ENCODE measurements around the gene RASGRP1. TPM values are rescaled to one million over a fixed set of nuclear protein-coding genes. Genes with fewer than 3 reads are reported as not detected.
"Not testable (repeated sequence)": the region's sequence is repeated elsewhere in the genome, so short reads cannot be mapped to it uniquely, and the experiment has no call there.

The RASGRP1 gene
- polyA plus RNA-seq, 1 of the 3 experiments (the other 2 are of a cell fraction): 0.03 TPM

DNA sequence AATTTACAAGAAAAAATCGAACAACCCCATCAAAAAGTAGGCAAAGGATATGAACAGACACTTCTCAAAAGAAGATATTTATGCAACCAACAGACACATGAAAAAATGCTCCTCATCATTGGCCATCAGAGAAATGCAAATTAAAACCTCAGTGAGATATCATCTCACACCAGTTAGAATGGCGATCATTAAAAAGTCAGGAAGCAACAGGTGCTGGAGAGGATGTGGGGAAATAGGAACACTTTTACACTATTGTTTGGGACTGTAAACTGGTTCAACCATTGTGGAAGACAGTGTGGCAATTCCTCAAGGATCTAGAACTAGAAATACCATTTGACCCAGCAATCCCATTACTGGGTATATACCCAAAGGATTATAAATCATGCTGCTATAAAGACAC, 21.4 kb upstream of the RASGRP1 start:
- DNase-seq; H3K4me1 ChIP-seq (ENCODE audit: control insufficient read depth in 1 of 2, insufficient read depth in 2 of 2, low read depth in 1 of 2, low read length in 1 of 2); H3K9ac ChIP-seq; H3K27ac ChIP-seq (ENCODE audit: low read depth in 2 of 2, low read length in 1 of 2); POLR2A ChIA-PET; H3K36me3 ChIP-seq (replicated peaks in 1 of 2; ENCODE audit: control insufficient read depth in 1 of 2, insufficient read depth in 2 of 2, low read length in 1 of 2); H3K9me3 ChIP-seq; H3K9me2 ChIP-seq; H3K4me3 ChIP-seq (ENCODE audit: low read depth in 2 of 2, low read length in 1 of 2); H3K4me2 ChIP-seq; H4K20me1 ChIP-seq (ENCODE audit: insufficient read depth); H3F3A ChIP-seq (replicated peaks; ENCODE audit: insufficient read depth); H3K27me3 ChIP-seq (ENCODE audit: insufficient read depth); CTCF ChIA-PET; H3K79me2 ChIP-seq (ENCODE audit: insufficient read depth); H2AFZ ChIP-seq (ENCODE audit: low read depth): not testable (repeated sequence)
- 45% methylated on average over 2 of the region's 2 CpGs for WGBS (ENCODE audit: low lambda C conversion rate)

DNA sequence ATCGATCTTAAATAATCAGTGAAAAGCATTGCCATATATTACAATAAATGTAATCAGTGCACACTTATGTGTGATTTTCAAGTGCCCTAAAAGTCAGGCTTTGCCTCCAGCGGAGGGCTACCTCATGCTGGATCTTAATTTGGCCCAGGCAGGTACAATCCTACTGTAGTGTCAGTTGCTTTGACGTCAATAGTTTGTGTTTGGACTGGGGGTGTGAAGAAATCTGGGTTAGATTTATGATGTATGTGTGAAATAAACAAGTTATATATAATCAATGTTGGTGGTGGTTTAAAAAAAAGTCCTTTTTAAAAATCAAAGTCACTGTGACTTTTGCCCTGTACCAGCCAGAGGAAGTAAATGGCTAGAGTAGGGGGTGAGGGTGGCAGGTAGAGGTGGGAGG, 14.0 kb upstream of the RASGRP1 start:
- H3K9ac ChIP-seq: no peak overlapping the region
- no peaks in the 10 kb centered on the region for H3K9me2 ChIP-seq
- no peaks in the 10 kb centered on the region for H3K9me3 ChIP-seq
- H4K20me1 ChIP-seq (ENCODE audit: insufficient read depth): no peaks in the 10 kb centered on the region
- no peak overlapping the region for H3K4me2 ChIP-seq
- CTCF ChIA-PET: interaction anchor here (1.1 to 2.6 kb wide), 2 partner anchors 15 to 138 kb away, joined by 3 to 17 read pairs; partner anchors contain the start of gene RASGRP1
- H3K27ac ChIP-seq (ENCODE audit: low read depth in 2 of 2, low read length in 1 of 2): no peak overlapping the region
- no peak for DNase-seq
- no peaks in the 10 kb centered on the region for H3K36me3 ChIP-seq (replicated peaks in 1 of 2; ENCODE audit: control insufficient read depth in 1 of 2, insufficient read depth in 2 of 2, low read length in 1 of 2)
- 62% methylated on average over 3 of the region's 3 CpGs for WGBS (ENCODE audit: low lambda C conversion rate)
- H2AFZ ChIP-seq (ENCODE audit: low read depth): no peak overlapping the region
- no peaks in the 10 kb centered on the region for H3F3A ChIP-seq (replicated peaks; ENCODE audit: insufficient read depth)
- TF ChIP-seq NRF1 (IDR thresholded peaks at IDR 0.05; ENCODE audit: low read depth, low read length): no peak
- no peak for TF ChIP-seq FOXM1 (IDR thresholded peaks at IDR 0.05; ENCODE audit: low read depth)
- TF ChIP-seq, protein P1, sequence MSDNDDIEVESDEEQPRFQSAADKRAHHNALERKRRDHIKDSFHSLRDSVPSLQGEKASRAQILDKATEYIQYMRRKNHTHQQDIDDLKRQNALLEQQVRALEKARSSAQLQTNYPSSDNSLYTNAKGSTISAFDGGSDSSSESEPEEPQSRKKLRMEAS (IDR thresholded peaks at IDR 0.05; ENCODE audit: low read depth): no peak
- no peak for TF ChIP-seq TCF12 (IDR thresholded peaks at IDR 0.05)
- TF ChIP-seq, protein P2, sequence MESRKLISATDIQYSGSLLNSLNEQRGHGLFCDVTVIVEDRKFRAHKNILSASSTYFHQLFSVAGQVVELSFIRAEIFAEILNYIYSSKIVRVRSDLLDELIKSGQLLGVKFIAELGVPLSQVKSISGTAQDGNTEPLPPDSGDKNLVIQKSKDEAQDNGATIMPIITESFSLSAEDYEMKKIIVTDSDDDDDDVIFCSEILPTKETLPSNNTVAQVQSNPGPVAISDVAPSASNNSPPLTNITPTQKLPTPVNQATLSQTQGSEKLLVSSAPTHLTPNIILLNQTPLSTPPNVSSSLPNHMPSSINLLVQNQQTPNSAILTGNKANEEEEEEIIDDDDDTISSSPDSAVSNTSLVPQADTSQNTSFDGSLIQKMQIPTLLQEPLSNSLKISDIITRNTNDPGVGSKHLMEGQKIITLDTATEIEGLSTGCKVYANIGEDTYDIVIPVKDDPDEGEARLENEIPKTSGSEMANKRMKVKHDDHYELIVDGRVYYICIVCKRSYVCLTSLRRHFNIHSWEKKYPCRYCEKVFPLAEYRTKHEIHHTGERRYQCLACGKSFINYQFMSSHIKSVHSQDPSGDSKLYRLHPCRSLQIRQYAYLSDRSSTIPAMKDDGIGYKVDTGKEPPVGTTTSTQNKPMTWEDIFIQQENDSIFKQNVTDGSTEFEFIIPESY (IDR thresholded peaks at IDR 0.05; ENCODE audit: borderline replicate concordance, low read depth): no peak
- TF ChIP-seq JUND (IDR thresholded peaks at IDR 0.05): no peak
- TF ChIP-seq EZH2phosphoT487 (IDR thresholded peaks at IDR 0.05; ENCODE audit: borderline replicate concordance, low read depth): no peak
- TF ChIP-seq RFX5 (IDR thresholded peaks at IDR 0.05; ENCODE audit: low read length): no peak
- TF ChIP-seq, protein P3, sequence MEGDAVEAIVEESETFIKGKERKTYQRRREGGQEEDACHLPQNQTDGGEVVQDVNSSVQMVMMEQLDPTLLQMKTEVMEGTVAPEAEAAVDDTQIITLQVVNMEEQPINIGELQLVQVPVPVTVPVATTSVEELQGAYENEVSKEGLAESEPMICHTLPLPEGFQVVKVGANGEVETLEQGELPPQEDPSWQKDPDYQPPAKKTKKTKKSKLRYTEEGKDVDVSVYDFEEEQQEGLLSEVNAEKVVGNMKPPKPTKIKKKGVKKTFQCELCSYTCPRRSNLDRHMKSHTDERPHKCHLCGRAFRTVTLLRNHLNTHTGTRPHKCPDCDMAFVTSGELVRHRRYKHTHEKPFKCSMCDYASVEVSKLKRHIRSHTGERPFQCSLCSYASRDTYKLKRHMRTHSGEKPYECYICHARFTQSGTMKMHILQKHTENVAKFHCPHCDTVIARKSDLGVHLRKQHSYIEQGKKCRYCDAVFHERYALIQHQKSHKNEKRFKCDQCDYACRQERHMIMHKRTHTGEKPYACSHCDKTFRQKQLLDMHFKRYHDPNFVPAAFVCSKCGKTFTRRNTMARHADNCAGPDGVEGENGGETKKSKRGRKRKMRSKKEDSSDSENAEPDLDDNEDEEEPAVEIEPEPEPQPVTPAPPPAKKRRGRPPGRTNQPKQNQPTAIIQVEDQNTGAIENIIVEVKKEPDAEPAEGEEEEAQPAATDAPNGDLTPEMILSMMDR (IDR thresholded peaks at IDR 0.05): no peak
- TF ChIP-seq YY1 (IDR thresholded peaks at IDR 0.05; ENCODE audit: low read depth): no peak
- TF ChIP-seq TEAD4 (IDR thresholded peaks at IDR 0.05; ENCODE audit: borderline replicate concordance, insufficient read depth): no peak
- TF ChIP-seq POLR2AphosphoS5 (IDR thresholded peaks at IDR 0.05; ENCODE audit: low read depth, low read length): no peak
- no peak for TF ChIP-seq RAD21 (IDR thresholded peaks at IDR 0.05; ENCODE audit: low read length)
- no peak for TF ChIP-seq RXRA (IDR thresholded peaks at IDR 0.05; ENCODE audit: borderline replicate concordance, low read depth)
- H3K27me3 ChIP-seq (ENCODE audit: insufficient read depth): peaks cover 19% of the 10 kb centered on the region; the same call in 1 of the 2 replicates
- POLR2A ChIA-PET: no interaction called here
- no peak overlapping the region for H3K4me3 ChIP-seq (ENCODE audit: low read depth in 2 of 2, low read length in 1 of 2)
- H3K4me1 ChIP-seq (ENCODE audit: control insufficient read depth in 1 of 2, insufficient read depth in 2 of 2, low read depth in 1 of 2, low read length in 1 of 2): no peaks in the 10 kb centered on the region
- H3K79me2 ChIP-seq (ENCODE audit: insufficient read depth): no peaks in the 10 kb centered on the region

Data from SK-N-SH (cell line).